HEK293 (cell line): Measurements from ENCODE around the gene CDK14.

Experiments used
- CTCF ChIA-PET: fragments of 350-600 bp; formaldehyde crosslinking; extraction: SDS; loops from one replicate; lab custom pipeline; 2021; ENCODE audit warnings: antibody characterized with exemption; lab: Yijun Ruan, JAX
- POLR2A ChIA-PET: fragments of 300-600 bp; formaldehyde crosslinking; extraction: SDS; loops from one replicate; lab custom pipeline; 2020; ENCODE audit warnings: antibody characterized with exemption, inconsistent platforms; lab: Yijun Ruan, JAX
- H3K27ac ChIP-seq: fragments of 200-500 bp; sonication (Bioruptor generic); 2 replicates; pipeline ENCODE4 v1.5.1; 2014; ENCODE audit warnings: low read depth, low read length, control low read depth, inconsistent platforms; ENCODE audit errors: extremely low read depth
- H3K36me3 ChIP-seq, 2 experiments: fragments of 200-500 bp in 1 of 2; sonication (Bioruptor generic) in 1 of 2; 1 replicate in 1 of 2; 2 replicates in 1 of 2; pipeline ENCODE4 v1.5.1; 2014 to 2017; ENCODE audit warnings: inconsistent platforms in 2 of 2, low read length in 2 of 2; ENCODE audit not compliant: control insufficient read depth in 2 of 2, insufficient read depth in 1 of 2
- H3K4me1 ChIP-seq: fragments of 200-500 bp; sonication (Bioruptor generic); 2 replicates; pipeline ENCODE4 v1.5.1; 2014; ENCODE audit warnings: mild to moderate bottlenecking, low read length, inconsistent platforms; ENCODE audit not compliant: control insufficient read depth, insufficient read depth
- H3K4me3 ChIP-seq: 2 replicates; pipeline ENCODE4 v1.5.1; 2011; ENCODE audit warnings: low read depth, mild to moderate bottlenecking, control low read depth, low read length, moderate library complexity
- H3K9me3 ChIP-seq: fragments of 200-500 bp; sonication (Bioruptor generic); 2 replicates; pipeline ENCODE4 v1.5.1; 2014; ENCODE audit warnings: low read depth, low read length, inconsistent platforms; ENCODE audit not compliant: control insufficient read depth, insufficient read depth
- GLI2 ChIP-seq: fragments of 450-650 bp; formaldehyde crosslinking; IDR thresholded peaks from 2 replicates; pipeline ENCODE4; 2017; ENCODE audit warnings: missing biosample characterization, missing genetic modification characterization, low read depth, borderline replicate concordance
- GLI4 ChIP-seq: fragments of 450-650 bp; formaldehyde crosslinking; IDR thresholded peaks from 2 replicates; pipeline ENCODE4 v1.5.1; 2016; ENCODE audit warnings: missing biosample characterization, missing genetic modification characterization
- INSM2 ChIP-seq: fragments of 450-650 bp; formaldehyde crosslinking; IDR thresholded peaks from 2 replicates; pipeline ENCODE4 v1.5.1; 2016; ENCODE audit warnings: missing biosample characterization, missing genetic modification characterization
- KLF9 ChIP-seq: fragments of 450-650 bp; formaldehyde crosslinking; IDR thresholded peaks from 2 replicates; pipeline ENCODE4 v1.5.1; 2016; ENCODE audit warnings: missing biosample characterization, missing genetic modification characterization, low read depth
- PBX3 ChIP-seq: sonication (generic); formaldehyde crosslinking; IDR thresholded peaks from 2 replicates; pipeline ENCODE4 v1.8.1; 2022; ENCODE audit warnings: mild to moderate bottlenecking, moderate library complexity, missing genetic modification reagents
- PRDM4 ChIP-seq: fragments of 450-650 bp; formaldehyde crosslinking; IDR thresholded peaks from 2 replicates; pipeline ENCODE4 v1.5.1; 2017; ENCODE audit warnings: missing biosample characterization, missing genetic modification characterization
- REPIN1 ChIP-seq: fragments of 450-650 bp; formaldehyde crosslinking; IDR thresholded peaks from 2 replicates; pipeline ENCODE4 v1.5.1; 2017; ENCODE audit warnings: missing biosample characterization, missing genetic modification characterization, low read depth
- TSHZ1 ChIP-seq: fragments of 450-650 bp; formaldehyde crosslinking; IDR thresholded peaks from 2 replicates; pipeline ENCODE4 v1.5.1; 2016; ENCODE audit warnings: missing biosample characterization, missing genetic modification characterization, borderline replicate concordance
- ZBTB49 ChIP-seq: fragments of 450-650 bp; formaldehyde crosslinking; IDR thresholded peaks from 2 replicates; pipeline ENCODE4 v1.5.1; 2016; ENCODE audit warnings: missing biosample characterization, missing genetic modification characterization, low read depth
- ZNF18 ChIP-seq: fragments of 450-650 bp; formaldehyde crosslinking; IDR thresholded peaks from 2 replicates; pipeline ENCODE4 v1.5.1; 2016; ENCODE audit warnings: missing biosample characterization, missing genetic modification characterization
- ZNF214 ChIP-seq: fragments of 450-650 bp; formaldehyde crosslinking; IDR thresholded peaks from 2 replicates; pipeline ENCODE4 v1.5.1; 2017; ENCODE audit warnings: missing biosample characterization, mild to moderate bottlenecking, missing genetic modification characterization, borderline replicate concordance
- ZNF221 ChIP-seq: fragments of 450-650 bp; formaldehyde crosslinking; IDR thresholded peaks from 2 replicates; pipeline ENCODE4 v1.5.1; 2017; ENCODE audit warnings: missing biosample characterization, missing genetic modification characterization, borderline replicate concordance
- ZNF239 ChIP-seq: fragments of 450-650 bp; formaldehyde crosslinking; IDR thresholded peaks from 2 replicates; pipeline ENCODE4 v1.5.1; 2016; ENCODE audit warnings: missing biosample characterization, missing genetic modification characterization
- ZNF26 ChIP-seq: fragments of 450-650 bp; formaldehyde crosslinking; IDR thresholded peaks from 2 replicates; pipeline ENCODE4 v1.5.1; 2016; ENCODE audit warnings: missing biosample characterization, missing genetic modification characterization
- ZNF274 ChIP-seq, 2 experiments: fragments of 200-500 bp in 1 of 2; fragments of 450-650 bp in 1 of 2; sonication (Bioruptor generic) in 1 of 2; formaldehyde crosslinking in 1 of 2; IDR thresholded peaks; 2 replicates each; pipeline versions ENCODE4 v1.5.1 to v1.6.1; 2014 to 2016; ENCODE audit warnings: borderline replicate concordance in 1 of 2, inconsistent platforms in 1 of 2, low read length in 1 of 2, missing biosample characterization in 1 of 2, missing genetic modification characterization in 1 of 2
- ZNF426 ChIP-seq: fragments of 450-650 bp; formaldehyde crosslinking; IDR thresholded peaks from 2 replicates; pipeline ENCODE4 v1.5.1; 2017; ENCODE audit warnings: missing biosample characterization, missing genetic modification characterization, mild to moderate bottlenecking, inconsistent platforms, moderate library complexity
- ZNF529 ChIP-seq: fragments of 450-650 bp; formaldehyde crosslinking; IDR thresholded peaks from 2 replicates; pipeline ENCODE4 v1.5.1; 2017; ENCODE audit warnings: missing genetic modification characterization, missing biosample characterization; ENCODE audit not compliant: insufficient replicate concordance
- ZNF600 ChIP-seq: fragments of 450-650 bp; formaldehyde crosslinking; IDR thresholded peaks from 2 replicates; pipeline ENCODE4 v1.5.1; 2016; ENCODE audit warnings: missing biosample characterization, missing genetic modification characterization
- ZNF76 ChIP-seq: fragments of 450-650 bp; formaldehyde crosslinking; IDR thresholded peaks from 2 replicates; pipeline ENCODE4; 2016; ENCODE audit warnings: low read depth, missing biosample characterization, missing genetic modification characterization, borderline replicate concordance
- ZSCAN30 ChIP-seq: fragments of 450-650 bp; IDR thresholded peaks from 2 replicates; pipeline ENCODE4 v1.5.1; 2018; ENCODE audit warnings: missing biosample characterization, mild to moderate bottlenecking, missing genetic modification characterization, moderate library complexity

The CDK14 gene

GRCh38 chr7:91250706-91251105 lies 654.6 kb downstream of the CDK14 start (continued):
- TF ChIP-seq ZBTB49 = no peak
- TF ChIP-seq TSHZ1 (tag by site-specific recombination) = no peak
- no peak for TF ChIP-seq ZSCAN30 (tag by site-specific recombination)
- TF ChIP-seq ZNF221 = no peak
- TF ChIP-seq KLF9 (tag by site-specific recombination) = no peak
- no peak for TF ChIP-seq PRDM4 (tag by site-specific recombination)
- TF ChIP-seq ZNF76 (tag by site-specific recombination) = no peak

- POLR2A ChIA-PET = no interaction called here
- no peaks in the 10 kb centered on the region for H3K4me1 ChIP-seq
- CTCF ChIA-PET = no interaction called here
Measured at GRCh38 chr7:91251877-91252276, 655.8 kb downstream of the CDK14 start.

More at GRCh38 chr7:91251877-91252276, 655.8 kb downstream of the CDK14 start:
- H3K9me3 ChIP-seq = no peaks in the 10 kb centered on the region
- H3K36me3 ChIP-seq = no peaks in the 10 kb centered on the region
- no peak overlapping the region for H3K27ac ChIP-seq
- TF ChIP-seq ZNF18 (tag by site-specific recombination) (no peak), GLI2 (tag by site-specific recombination) (no peak), ZNF274 (IDR thresholded peaks at IDR 0.05; ENCODE audit: low read length) (no peak), ZNF274 (tag by site-specific recombination; IDR thresholded peaks at IDR 0.05; ENCODE audit: borderline replicate concordance) (no peak), ZNF529 (no peak), ZNF600 (tag by site-specific recombination) (no peak), PBX3 (CRISPR knock-in tag) (no peak), ZNF426 (tag by site-specific recombination) (no peak), REPIN1 (tag by site-specific recombination) (no peak), INSM2 (no peak), GLI4 (tag by site-specific recombination) (no peak), ZNF239 (tag by site-specific recombination) (no peak), ZNF214 (tag by site-specific recombination) (no peak), ZNF26 (tag by site-specific recombination) (no peak), ZNF221 (no peak)
- H3K4me3 ChIP-seq = no peak overlapping the region
